LNCaP clone FGC (cell line): Measurements from ENCODE around the gene CDH11.

ENCODE experiments used
- DNase-seq: peaks from one replicate; pipeline ENCODE4 v3.0.0-alpha.2; 2011; ENCODE audit warnings: low read depth
- H3K4me3 ChIP-seq: 2 replicates; pipeline ENCODE4 v1.5.1; 2011; ENCODE audit warnings: mild to moderate bottlenecking, low read depth, low read length, control low read depth
- TF ChIP-seq, protein P1 (sequence below): IDR thresholded peaks from 2 replicates; pipeline ENCODE4 v1.5.1; 2012; ENCODE audit warnings: mild to moderate bottlenecking; ENCODE audit not compliant: control insufficient read depth, insufficient read depth; ENCODE audit errors: extremely low read depth

Gene CDH11

DNA sequence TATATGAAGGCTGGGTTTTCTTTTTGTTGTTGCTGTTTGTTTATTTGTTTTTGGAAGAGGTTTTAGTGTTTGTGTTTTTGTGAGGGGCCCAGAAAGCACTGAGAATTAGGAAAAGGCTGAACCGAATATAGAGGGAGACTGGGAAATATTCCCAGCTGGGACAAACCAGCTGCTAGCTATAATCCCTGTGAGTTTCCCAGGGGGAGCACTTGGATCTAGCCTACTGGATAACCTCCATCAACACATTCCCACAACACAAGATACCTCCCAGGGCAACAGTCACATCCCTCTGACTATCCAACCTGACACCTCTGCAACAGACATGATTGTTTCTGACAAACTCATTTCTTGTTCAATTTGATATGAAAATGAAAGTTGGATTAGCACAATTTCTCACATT lies 16.7 kb downstream of the CDH11 start:
- no peak for DNase-seq
- TF ChIP-seq, protein P1, sequence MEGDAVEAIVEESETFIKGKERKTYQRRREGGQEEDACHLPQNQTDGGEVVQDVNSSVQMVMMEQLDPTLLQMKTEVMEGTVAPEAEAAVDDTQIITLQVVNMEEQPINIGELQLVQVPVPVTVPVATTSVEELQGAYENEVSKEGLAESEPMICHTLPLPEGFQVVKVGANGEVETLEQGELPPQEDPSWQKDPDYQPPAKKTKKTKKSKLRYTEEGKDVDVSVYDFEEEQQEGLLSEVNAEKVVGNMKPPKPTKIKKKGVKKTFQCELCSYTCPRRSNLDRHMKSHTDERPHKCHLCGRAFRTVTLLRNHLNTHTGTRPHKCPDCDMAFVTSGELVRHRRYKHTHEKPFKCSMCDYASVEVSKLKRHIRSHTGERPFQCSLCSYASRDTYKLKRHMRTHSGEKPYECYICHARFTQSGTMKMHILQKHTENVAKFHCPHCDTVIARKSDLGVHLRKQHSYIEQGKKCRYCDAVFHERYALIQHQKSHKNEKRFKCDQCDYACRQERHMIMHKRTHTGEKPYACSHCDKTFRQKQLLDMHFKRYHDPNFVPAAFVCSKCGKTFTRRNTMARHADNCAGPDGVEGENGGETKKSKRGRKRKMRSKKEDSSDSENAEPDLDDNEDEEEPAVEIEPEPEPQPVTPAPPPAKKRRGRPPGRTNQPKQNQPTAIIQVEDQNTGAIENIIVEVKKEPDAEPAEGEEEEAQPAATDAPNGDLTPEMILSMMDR, result no peak
- H3K4me3 ChIP-seq, result no peak overlapping the region

GRCh38 chr16:65104471-65104870 lies 17.4 kb downstream of the CDH11 start:
- no peak for DNase-seq
- TF ChIP-seq, protein P1, result no peak
- no peak overlapping the region for H3K4me3 ChIP-seq

DNA sequence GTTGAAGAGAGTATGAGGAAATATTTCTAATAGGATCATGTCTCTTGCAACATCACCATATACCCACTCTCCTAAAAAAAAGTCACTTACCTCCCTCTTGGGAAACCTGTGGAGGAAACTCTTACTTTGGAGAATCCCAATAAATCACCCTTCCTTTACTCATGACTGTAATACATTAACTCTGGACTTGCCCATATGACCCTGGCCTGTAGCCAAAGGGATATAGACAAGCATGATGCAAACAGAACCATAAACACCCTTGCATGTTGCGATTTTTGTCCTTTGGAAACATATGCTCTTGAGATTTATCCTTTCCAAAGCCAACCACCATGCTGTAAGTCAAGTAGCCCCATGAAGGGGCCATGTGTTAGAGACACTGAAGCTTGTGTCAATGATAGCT lies 19.5 kb downstream of the CDH11 start:
- no peak overlapping the region for H3K4me3 ChIP-seq
- no peak for DNase-seq
- TF ChIP-seq, protein P1, result no peak

- no peak for DNase-seq
- H3K4me3 ChIP-seq, result no peak overlapping the region
- TF ChIP-seq, protein P1, result no peak
Measured at GRCh38 chr16:65101009-65101408, 20.9 kb downstream of the CDH11 start.

- TF ChIP-seq, protein P1, result no peak
- DNase-seq, result no peak
- no peak overlapping the region for H3K4me3 ChIP-seq
Measured at GRCh38 chr16:65099607-65100006, 22.3 kb downstream of the CDH11 start.

- TF ChIP-seq, protein P1, result no peak
- no peak for DNase-seq
- H3K4me3 ChIP-seq, result no peak overlapping the region
Measured at GRCh38 chr16:65098916-65099315, 22.9 kb downstream of the CDH11 start.

DNA sequence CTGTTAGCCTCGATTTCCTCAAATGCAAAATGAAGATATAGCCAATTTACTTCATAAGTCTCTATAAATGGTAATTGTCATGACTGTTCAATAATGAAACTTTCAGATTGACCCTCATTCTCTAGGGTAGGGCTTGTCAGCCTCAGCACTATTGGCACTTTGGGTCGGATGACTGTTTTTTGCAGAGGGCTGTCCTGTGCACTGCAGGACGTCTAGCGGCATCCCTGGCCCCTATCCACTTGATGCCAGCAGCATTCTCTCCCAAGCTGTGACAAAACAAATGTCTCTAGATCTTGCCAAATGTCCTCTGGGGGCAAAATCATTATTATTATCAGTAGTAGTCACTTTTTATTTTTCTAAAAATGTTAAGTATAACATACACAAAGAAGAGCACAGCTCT lies 24.6 kb downstream of the CDH11 start:
- H3K4me3 ChIP-seq, result no peak overlapping the region
- no peak for DNase-seq
- TF ChIP-seq, protein P1, result no peak
